Measurements from ENCODE around the gene ZNF367.

Gene ZNF367

GRCh38 chr9:96418083-96418919 lies at the start of gene ZNF367:
Gene ZNF367 (minus strand): TSS chr9:96418370. CDS start chr9:96418032, 338 bp downstream.
- peak; percentile 99 for DNase-seq (ENCODE audit: low read depth)
- no peaks in the 10 kb centered on the region for H3K27me3 ChIP-seq (replicated peaks; ENCODE audit: control insufficient read depth, insufficient read depth, low read length)
- H3K4me1 ChIP-seq (ENCODE audit: control insufficient read depth, insufficient read depth, low read length): peaks cover 27% of the 10 kb centered on the region
- H3K36me3 ChIP-seq (ENCODE audit: control insufficient read depth, insufficient read depth, low read length, severe bottlenecking): no peaks in the 10 kb centered on the region
- no peaks in the 10 kb centered on the region for H3K9me3 ChIP-seq (ENCODE audit: control insufficient read depth, low read length)
- peak within 1 kb of the TSS; percentile 95 for H3K9ac ChIP-seq (ENCODE audit: low read length)
- peak within 1 kb of the TSS; percentile 95 for H3K4me3 ChIP-seq (ENCODE audit: low read length)

GRCh38 chr9:96467784-96468183 lies 49.6 kb upstream of the ZNF367 start:
- Histone ChIP-seq H3K9ac (ENCODE audit: low read length) (no peak overlapping the region), H3K4me3 (ENCODE audit: low read length) (no peak overlapping the region), H3K9me3 (ENCODE audit: control insufficient read depth, low read length) (no peaks in the 10 kb centered on the region), H3K27me3 (replicated peaks; ENCODE audit: control insufficient read depth, insufficient read depth, low read length) (no peaks in the 10 kb centered on the region), H3K36me3 (ENCODE audit: control insufficient read depth, insufficient read depth, low read length, severe bottlenecking) (peaks cover 59% of the 10 kb centered on the region), H3K4me1 (ENCODE audit: control insufficient read depth, insufficient read depth, low read length) (no peaks in the 10 kb centered on the region)
- no peak for DNase-seq (ENCODE audit: low read depth)

- no peak for DNase-seq (ENCODE audit: low read depth)
- no peaks in the 10 kb centered on the region for H3K27me3 ChIP-seq (replicated peaks; ENCODE audit: control insufficient read depth, insufficient read depth, low read length)
- peaks cover 36% of the 10 kb centered on the region for H3K36me3 ChIP-seq (ENCODE audit: control insufficient read depth, insufficient read depth, low read length, severe bottlenecking)
- peaks cover 18% of the 10 kb centered on the region for H3K4me1 ChIP-seq (ENCODE audit: control insufficient read depth, insufficient read depth, low read length)
- H3K9me3 ChIP-seq (ENCODE audit: control insufficient read depth, low read length): no peaks in the 10 kb centered on the region
- no peak overlapping the region for H3K9ac ChIP-seq (ENCODE audit: low read length)
- no peak overlapping the region for H3K4me3 ChIP-seq (ENCODE audit: low read length)
Observed at GRCh38 chr9:96464426-96464825, 46.3 kb upstream of the ZNF367 start.

GRCh38 chr9:96462541-96462940 lies 44.4 kb upstream of the ZNF367 start:
- Histone ChIP-seq H3K9me3 (ENCODE audit: control insufficient read depth, low read length) (no peaks in the 10 kb centered on the region), H3K4me1 (ENCODE audit: control insufficient read depth, insufficient read depth, low read length) (peaks cover 18% of the 10 kb centered on the region), H3K27me3 (replicated peaks; ENCODE audit: control insufficient read depth, insufficient read depth, low read length) (no peaks in the 10 kb centered on the region), H3K36me3 (ENCODE audit: control insufficient read depth, insufficient read depth, low read length, severe bottlenecking) (peaks cover 25% of the 10 kb centered on the region), H3K4me3 (ENCODE audit: low read length) (no peak overlapping the region), H3K9ac (ENCODE audit: low read length) (no peak overlapping the region)
- no peak for DNase-seq (ENCODE audit: low read depth)

GRCh38 chr9:96461336-96461735 lies 43.2 kb upstream of the ZNF367 start:
- H3K27me3 ChIP-seq (replicated peaks; ENCODE audit: control insufficient read depth, insufficient read depth, low read length): no peaks in the 10 kb centered on the region
- H3K4me1 ChIP-seq (ENCODE audit: control insufficient read depth, insufficient read depth, low read length): peaks cover 18% of the 10 kb centered on the region
- H3K9ac ChIP-seq (ENCODE audit: low read length): peak overlapping the region; percentile 33
- no peaks in the 10 kb centered on the region for H3K9me3 ChIP-seq (ENCODE audit: control insufficient read depth, low read length)
- peak; percentile 28 for DNase-seq (ENCODE audit: low read depth)
- peak overlapping the region; percentile 39 for H3K4me3 ChIP-seq (ENCODE audit: low read length)
- peaks cover 21% of the 10 kb centered on the region for H3K36me3 ChIP-seq (ENCODE audit: control insufficient read depth, insufficient read depth, low read length, severe bottlenecking)

- peak; percentile 83 for DNase-seq (ENCODE audit: low read depth)
- Histone ChIP-seq H3K9me3 (ENCODE audit: control insufficient read depth, low read length) (no peaks in the 10 kb centered on the region), H3K9ac (ENCODE audit: low read length) (peak overlapping the region; percentile 33), H3K36me3 (ENCODE audit: control insufficient read depth, insufficient read depth, low read length, severe bottlenecking) (peaks cover 17% of the 10 kb centered on the region), H3K27me3 (replicated peaks; ENCODE audit: control insufficient read depth, insufficient read depth, low read length) (no peaks in the 10 kb centered on the region), H3K4me3 (ENCODE audit: low read length) (peak overlapping the region; percentile 39), H3K4me1 (ENCODE audit: control insufficient read depth, insufficient read depth, low read length) (peaks cover 18% of the 10 kb centered on the region)
Observed at GRCh38 chr9:96460882-96461281, 42.7 kb upstream of the ZNF367 start.

- Histone ChIP-seq H3K36me3 (ENCODE audit: control insufficient read depth, insufficient read depth, low read length, severe bottlenecking) (peaks cover 12% of the 10 kb centered on the region), H3K9ac (ENCODE audit: low read length) (peak overlapping the region; percentile 11), H3K4me1 (ENCODE audit: control insufficient read depth, insufficient read depth, low read length) (peaks cover 18% of the 10 kb centered on the region), H3K27me3 (replicated peaks; ENCODE audit: control insufficient read depth, insufficient read depth, low read length) (no peaks in the 10 kb centered on the region), H3K4me3 (ENCODE audit: low read length) (peak overlapping the region; percentile 39), H3K9me3 (ENCODE audit: control insufficient read depth, low read length) (no peaks in the 10 kb centered on the region)
- DNase-seq (ENCODE audit: low read depth): peak; percentile 76
Observed at GRCh38 chr9:96460470-96460869, 42.3 kb upstream of the ZNF367 start.

- H3K27me3 ChIP-seq (replicated peaks; ENCODE audit: control insufficient read depth, insufficient read depth, low read length): no peaks in the 10 kb centered on the region
- peaks cover 18% of the 10 kb centered on the region for H3K4me1 ChIP-seq (ENCODE audit: control insufficient read depth, insufficient read depth, low read length)
- H3K9ac ChIP-seq (ENCODE audit: low read length): no peak overlapping the region
- H3K36me3 ChIP-seq (ENCODE audit: control insufficient read depth, insufficient read depth, low read length, severe bottlenecking): peaks cover 11% of the 10 kb centered on the region
- no peak for DNase-seq (ENCODE audit: low read depth)
- H3K4me3 ChIP-seq (ENCODE audit: low read length): no peak overlapping the region
- no peaks in the 10 kb centered on the region for H3K9me3 ChIP-seq (ENCODE audit: control insufficient read depth, low read length)
Observed at GRCh38 chr9:96459268-96460007, 41.3 kb upstream of the ZNF367 start.

GRCh38 chr9:96458226-96458625 lies 40.1 kb upstream of the ZNF367 start:
- no peaks in the 10 kb centered on the region for H3K27me3 ChIP-seq (replicated peaks; ENCODE audit: control insufficient read depth, insufficient read depth, low read length)
- no peak overlapping the region for H3K9ac ChIP-seq (ENCODE audit: low read length)
- H3K4me1 ChIP-seq (ENCODE audit: control insufficient read depth, insufficient read depth, low read length): peaks cover 22% of the 10 kb centered on the region
- no peak for DNase-seq (ENCODE audit: low read depth)
- peaks cover 11% of the 10 kb centered on the region for H3K36me3 ChIP-seq (ENCODE audit: control insufficient read depth, insufficient read depth, low read length, severe bottlenecking)
- no peaks in the 10 kb centered on the region for H3K9me3 ChIP-seq (ENCODE audit: control insufficient read depth, low read length)
- H3K4me3 ChIP-seq (ENCODE audit: low read length): no peak overlapping the region

- peaks cover 25% of the 10 kb centered on the region for H3K4me1 ChIP-seq (ENCODE audit: control insufficient read depth, insufficient read depth, low read length)
- H3K4me3 ChIP-seq (ENCODE audit: low read length): no peak overlapping the region
- no peak for DNase-seq (ENCODE audit: low read depth)
- no peak overlapping the region for H3K9ac ChIP-seq (ENCODE audit: low read length)
- peaks cover 11% of the 10 kb centered on the region for H3K36me3 ChIP-seq (ENCODE audit: control insufficient read depth, insufficient read depth, low read length, severe bottlenecking)
- no peaks in the 10 kb centered on the region for H3K9me3 ChIP-seq (ENCODE audit: control insufficient read depth, low read length)
- H3K27me3 ChIP-seq (replicated peaks; ENCODE audit: control insufficient read depth, insufficient read depth, low read length): no peaks in the 10 kb centered on the region
Observed at GRCh38 chr9:96457266-96457665, 39.1 kb upstream of the ZNF367 start.

- DNase-seq (ENCODE audit: low read depth): peak; percentile 69
- Histone ChIP-seq H3K27me3 (replicated peaks; ENCODE audit: control insufficient read depth, insufficient read depth, low read length) (no peaks in the 10 kb centered on the region), H3K4me1 (ENCODE audit: control insufficient read depth, insufficient read depth, low read length) (peaks cover 22% of the 10 kb centered on the region), H3K9me3 (ENCODE audit: control insufficient read depth, low read length) (no peaks in the 10 kb centered on the region), H3K36me3 (ENCODE audit: control insufficient read depth, insufficient read depth, low read length, severe bottlenecking) (no peaks in the 10 kb centered on the region), H3K9ac (ENCODE audit: low read length) (peak overlapping the region; percentile 7), H3K4me3 (ENCODE audit: low read length) (no peak overlapping the region)
Observed at GRCh38 chr9:96453625-96454024, 35.5 kb upstream of the ZNF367 start.

All from adipocyte (in vitro differentiated cells).